HG02678 (cell line): Measurements from ENCODE around the gene SHC3.

Source experiments
- ATAC-seq: cut with Tn5 transposase; IDR thresholded peaks from one replicate; pipeline ENCODE4 v1.9.1; 2021; ENCODE audit warnings: mild to moderate bottlenecking, moderate library complexity; ENCODE audit not compliant: unreplicated experiment

Gene SHC3

DNA sequence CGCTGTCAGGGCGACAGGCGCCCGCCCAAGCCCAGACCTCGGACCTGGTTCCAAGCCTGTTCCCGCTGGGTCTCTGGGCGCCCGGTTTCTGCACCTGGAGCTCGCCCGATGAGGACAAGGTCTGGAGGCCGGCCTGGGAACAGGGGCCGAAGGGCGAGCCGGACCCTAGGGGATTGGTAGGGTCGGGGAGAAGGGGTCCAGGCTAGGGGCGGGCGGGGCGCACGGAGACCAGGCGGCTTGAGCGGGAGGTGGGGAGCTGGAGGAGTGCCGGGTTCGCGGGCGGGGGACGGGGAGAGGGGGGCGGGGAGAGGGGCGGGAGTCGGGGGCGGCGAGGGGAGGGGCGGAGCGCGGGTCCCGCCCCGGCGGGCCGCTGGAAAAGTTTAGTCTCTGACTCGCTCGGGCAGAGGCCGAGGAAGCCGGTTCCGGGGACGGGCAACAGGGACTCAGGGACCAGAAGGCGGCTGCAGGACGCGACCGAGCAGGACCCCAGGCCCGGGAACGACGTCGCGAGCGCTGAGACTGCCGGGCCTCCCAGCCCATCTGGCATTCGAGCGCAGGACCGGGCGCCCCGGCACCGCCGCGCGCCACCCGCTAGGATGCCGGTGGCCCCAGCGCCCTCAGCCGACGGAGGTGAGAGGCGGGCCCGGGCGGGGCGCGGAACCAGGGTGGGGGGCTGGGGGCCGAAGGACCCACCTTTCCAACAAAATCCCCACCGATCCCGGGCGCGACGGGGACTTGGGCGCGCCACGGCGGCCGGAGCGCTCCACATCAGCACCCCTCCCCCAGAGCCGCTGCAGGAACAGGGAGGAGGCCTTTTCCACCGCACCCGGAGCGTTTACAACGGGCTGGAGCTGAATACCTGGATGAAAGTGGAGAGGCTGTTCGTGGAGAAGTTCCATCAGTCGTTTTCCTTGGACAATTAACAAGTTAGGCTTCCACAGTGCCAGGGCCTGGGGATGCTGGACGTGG, 187.3 kb downstream of the SHC3 start, which contains the start of gene S1PR3:
S1PR3 (plus strand) TSS at position 403 of the 969 bp plus-strand sequence. CDS start 9,733 bp downstream, outside the sequence.
- no peak for ATAC-seq

DNA sequence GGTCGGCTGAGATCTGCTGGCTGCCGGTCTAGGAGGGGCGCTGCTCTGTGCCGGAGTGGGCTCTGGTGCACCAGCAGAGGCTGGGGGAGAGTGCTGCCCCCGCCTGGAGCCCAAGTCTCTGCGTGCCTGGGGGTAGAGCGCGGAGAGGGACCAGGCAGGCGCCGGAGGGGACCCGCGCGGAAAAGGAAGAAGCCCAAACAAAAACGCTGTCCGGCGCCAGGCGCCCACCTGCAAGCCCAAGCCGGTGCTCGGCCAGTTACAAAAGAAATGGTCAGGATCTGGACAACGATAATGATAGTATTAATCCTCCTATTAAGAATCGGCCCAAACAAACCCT, 187.9 kb downstream of the SHC3 start:
- ATAC-seq, result no peak

GRCh38 chr9:88990041-88990728, 188.4 kb downstream of the SHC3 start:
- ATAC-seq, result no peak

DNA sequence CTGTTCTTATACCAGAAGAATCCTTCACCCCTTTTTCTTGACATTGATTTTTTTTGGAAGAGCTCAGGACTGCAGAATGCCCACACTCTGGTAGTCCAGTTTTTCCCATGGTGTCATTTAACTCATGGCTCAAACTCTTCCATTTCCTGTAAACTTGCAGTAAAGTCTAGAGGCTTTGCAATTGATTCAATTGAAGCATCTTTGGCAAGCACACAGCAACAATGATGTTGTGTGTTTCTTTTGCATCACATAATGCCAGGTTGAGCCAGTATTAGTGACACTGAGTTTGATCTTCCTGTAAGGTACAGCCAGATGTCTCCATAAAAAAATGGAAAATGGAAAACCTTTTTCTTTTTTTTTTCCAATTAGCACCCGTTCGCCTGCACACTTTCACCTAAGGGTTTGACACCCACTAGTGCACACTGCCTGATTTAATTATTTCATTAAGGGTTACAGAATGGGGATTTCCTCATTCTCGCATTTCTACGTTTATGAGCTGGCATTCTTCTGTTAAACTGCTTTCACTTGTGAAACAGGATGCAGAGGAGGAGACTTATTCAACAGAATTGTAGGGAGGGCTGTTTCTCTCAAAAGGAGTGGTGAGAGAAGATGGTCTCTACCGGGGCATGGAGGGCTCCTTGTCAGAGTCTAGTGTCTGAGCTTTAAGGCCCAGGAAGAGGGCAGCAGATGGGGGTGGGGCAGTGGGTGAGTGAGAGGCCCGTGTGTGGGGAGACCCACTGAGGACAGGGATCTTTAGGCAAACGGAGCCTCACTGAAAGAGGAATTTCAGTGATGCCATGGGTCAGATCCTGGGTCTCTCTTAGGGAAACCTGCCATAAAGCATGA, 189.6 kb downstream of the SHC3 start:
- ATAC-seq, result no peak

DNA sequence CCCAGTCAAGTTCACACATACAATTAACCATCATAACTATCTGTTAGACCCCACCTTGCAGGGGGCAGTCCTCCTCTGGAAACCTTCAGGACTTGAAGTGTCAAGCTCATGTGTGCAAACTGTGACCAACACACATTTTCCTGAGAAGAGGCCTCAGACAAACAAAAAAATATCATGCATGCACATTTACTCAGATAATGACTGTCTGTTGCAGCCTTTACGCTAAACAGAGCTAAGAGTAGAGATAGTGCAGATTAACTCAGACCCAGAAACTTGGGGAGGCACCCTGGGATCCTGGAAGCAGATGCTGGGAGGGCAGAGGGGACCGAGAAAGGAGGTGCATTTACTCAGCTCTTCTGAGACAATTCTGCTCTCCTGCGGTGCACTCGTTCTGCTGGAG, 191.0 kb downstream of the SHC3 start:
- ATAC-seq, result no peak

DNA sequence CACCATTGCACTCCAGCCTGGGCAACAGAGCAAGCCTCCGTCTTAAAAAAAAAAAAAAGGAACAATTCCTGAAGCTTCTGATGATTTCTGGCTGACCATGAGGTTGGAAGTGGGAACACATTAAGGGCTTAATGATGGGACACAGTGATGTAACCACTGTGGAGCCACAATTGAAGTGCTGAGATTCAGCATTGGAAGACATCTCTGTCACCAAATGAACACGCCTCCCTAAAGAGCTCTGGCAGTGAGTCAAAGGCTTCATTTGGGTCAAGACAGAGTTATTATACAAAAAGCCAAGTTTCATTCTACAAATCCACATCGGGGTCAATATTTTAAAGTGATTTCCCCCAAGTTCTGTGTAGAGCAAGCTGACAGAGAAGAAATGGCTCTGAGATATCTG, 191.8 kb downstream of the SHC3 start:
- no peak for ATAC-seq

GRCh38 chr9:88985616-88986015, 193.0 kb downstream of the SHC3 start:
- no peak for ATAC-seq

- no peak for ATAC-seq
Measured at GRCh38 chr9:88984543-88984883, 194.1 kb downstream of the SHC3 start.

GRCh38 chr9:88983865-88984542, 194.6 kb downstream of the SHC3 start:
- no peak for ATAC-seq

- no peak for ATAC-seq
Measured at GRCh38 chr9:88980740-88981203, 197.8 kb downstream of the SHC3 start.

DNA sequence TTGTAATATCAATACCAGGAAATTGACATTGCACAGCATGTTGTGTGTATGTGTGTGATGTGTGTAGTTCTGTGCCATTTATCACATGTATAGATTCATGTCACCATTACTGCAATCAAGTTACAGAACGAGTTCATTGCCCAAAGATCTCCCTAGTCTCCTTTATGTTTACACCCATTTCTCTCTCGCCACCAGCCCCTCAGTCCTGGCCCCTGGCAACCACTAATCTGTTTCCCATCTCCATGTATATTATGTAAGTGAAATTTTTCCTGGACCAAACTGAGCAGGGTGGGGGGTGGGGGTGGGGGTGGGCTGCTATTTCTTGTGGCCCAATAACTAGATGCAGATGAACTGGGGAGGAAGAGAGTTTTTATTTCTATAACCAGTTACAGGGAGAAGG, 198.8 kb downstream of the SHC3 start:
- no peak for ATAC-seq

DNA sequence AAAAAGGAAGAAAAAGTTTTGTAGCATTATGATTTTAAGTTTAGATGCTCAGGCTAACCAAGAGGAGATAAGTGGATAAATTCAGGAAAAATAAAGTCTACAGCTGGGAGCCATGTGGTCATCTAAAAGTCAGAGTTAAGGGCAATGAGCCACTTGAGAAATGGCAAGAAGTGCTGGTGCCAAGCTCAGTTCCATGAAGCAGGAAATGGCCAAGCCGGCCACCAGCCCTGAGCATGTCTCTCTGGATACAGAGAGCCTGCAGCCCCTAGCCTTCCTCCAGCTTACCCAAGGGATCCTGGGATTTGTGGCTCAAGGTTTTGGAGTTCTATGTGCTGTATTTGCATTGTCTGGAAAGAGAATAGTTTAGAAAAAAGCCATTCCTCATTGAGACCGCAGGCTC, 199.6 kb downstream of the SHC3 start:
- ATAC-seq, result no peak

GRCh38 chr9:88978034-88978433, 200.6 kb downstream of the SHC3 start:
- no peak for ATAC-seq

- ATAC-seq, result no peak
Measured at GRCh38 chr9:88976890-88977257, 201.7 kb downstream of the SHC3 start.

GRCh38 chr9:88975966-88976889, 202.4 kb downstream of the SHC3 start:
- ATAC-seq, result no peak

- no peak for ATAC-seq
Measured at GRCh38 chr9:88974641-88975040, 204.0 kb downstream of the SHC3 start.

GRCh38 chr9:88973281-88974045, 205.2 kb downstream of the SHC3 start:
- no peak for ATAC-seq

DNA sequence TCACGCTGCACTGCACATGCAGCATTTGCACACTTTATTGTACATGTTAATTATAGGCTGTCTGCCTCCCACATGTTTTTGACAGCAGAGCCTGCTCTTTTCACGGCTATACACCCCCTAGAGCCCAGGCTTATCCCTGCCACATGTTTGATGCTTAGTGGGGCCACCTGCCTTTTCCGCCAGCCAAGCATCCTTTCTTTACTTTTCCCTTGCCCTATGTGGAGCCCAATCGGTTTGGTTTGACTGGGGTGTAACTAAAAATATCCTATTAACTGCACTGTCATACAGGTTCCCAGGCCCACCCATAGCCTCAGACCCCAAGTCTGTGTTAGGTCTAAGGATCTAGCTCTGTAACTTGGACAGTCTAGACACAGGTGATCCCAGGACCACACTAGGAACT, 206.2 kb downstream of the SHC3 start:
- ATAC-seq, result no peak
